GM12875 (cell line): Measurements from ENCODE around the gene USP20.

ENCODE experiments used
- H3K4me3 ChIP-seq: one replicate; pipeline ENCODE4 v1.5.1; 2011; ENCODE audit warnings: low read depth, low read length, control low read depth
- CTCF ChIP-seq: IDR thresholded peaks from 2 replicates; pipeline ENCODE4 v1.5.1; 2011; ENCODE audit warnings: low read depth, mild to moderate bottlenecking, control low read depth, inconsistent platforms, low read length, moderate library complexity, borderline replicate concordance; ENCODE audit not compliant: insufficient read depth

Gene USP20

GRCh38 chr9:129841071-129841470 is 5.8 kb downstream of the USP20 start:
- no peak overlapping the region for H3K4me3 ChIP-seq
- no peak for TF ChIP-seq CTCF

- H3K4me3 ChIP-seq = no peak overlapping the region
- TF ChIP-seq CTCF = no peak
These were observed 10.1 kb downstream of the USP20 start for GRCh38 chr9:129845373-129845772.

- TF ChIP-seq CTCF = no peak
- H3K4me3 ChIP-seq = no peak overlapping the region
These were observed 13.6 kb downstream of the USP20 start for GRCh38 chr9:129848712-129849441.

GRCh38 chr9:129849901-129850300 is 14.6 kb downstream of the USP20 start:
- H3K4me3 ChIP-seq = no peak overlapping the region
- TF ChIP-seq CTCF = no peak

- no peak for TF ChIP-seq CTCF
- H3K4me3 ChIP-seq = no peak overlapping the region
These were observed 15.7 kb downstream of the USP20 start for GRCh38 chr9:129850821-129851550.

GRCh38 chr9:129851821-129852220 is 16.6 kb downstream of the USP20 start:
- no peak for TF ChIP-seq CTCF
- H3K4me3 ChIP-seq = no peak overlapping the region

GRCh38 chr9:129852579-129852978 is 17.3 kb downstream of the USP20 start:
- H3K4me3 ChIP-seq = no peak overlapping the region
- TF ChIP-seq CTCF = no peak
